Activated naive CD4-positive, alpha-beta T cell treated with anti-CD3 and anti-CD28 coated beads, Interleukin-2, amount 50 U/mL, for 16 hours (primary cell): ENCODE results near the gene EFR3B.
A peak's percentile ranks its signal among the peaks of the same experiment; 100 is the strongest.
"Not testable (repeated sequence)": the region's sequence is repeated elsewhere in the genome, so short reads cannot be mapped to it uniquely, and the experiment has no call there.

Experiments
- DNase-seq: peaks from one replicate; pipeline ENCODE4 v3.0.0-alpha.2; 2020

The EFR3B gene

GRCh38 chr2:25159949-25160348, 118.1 kb downstream of the EFR3B start:
- no peak for DNase-seq

- no peak for DNase-seq
Observed at GRCh38 chr2:25160376-25160775, 118.5 kb downstream of the EFR3B start.

DNA sequence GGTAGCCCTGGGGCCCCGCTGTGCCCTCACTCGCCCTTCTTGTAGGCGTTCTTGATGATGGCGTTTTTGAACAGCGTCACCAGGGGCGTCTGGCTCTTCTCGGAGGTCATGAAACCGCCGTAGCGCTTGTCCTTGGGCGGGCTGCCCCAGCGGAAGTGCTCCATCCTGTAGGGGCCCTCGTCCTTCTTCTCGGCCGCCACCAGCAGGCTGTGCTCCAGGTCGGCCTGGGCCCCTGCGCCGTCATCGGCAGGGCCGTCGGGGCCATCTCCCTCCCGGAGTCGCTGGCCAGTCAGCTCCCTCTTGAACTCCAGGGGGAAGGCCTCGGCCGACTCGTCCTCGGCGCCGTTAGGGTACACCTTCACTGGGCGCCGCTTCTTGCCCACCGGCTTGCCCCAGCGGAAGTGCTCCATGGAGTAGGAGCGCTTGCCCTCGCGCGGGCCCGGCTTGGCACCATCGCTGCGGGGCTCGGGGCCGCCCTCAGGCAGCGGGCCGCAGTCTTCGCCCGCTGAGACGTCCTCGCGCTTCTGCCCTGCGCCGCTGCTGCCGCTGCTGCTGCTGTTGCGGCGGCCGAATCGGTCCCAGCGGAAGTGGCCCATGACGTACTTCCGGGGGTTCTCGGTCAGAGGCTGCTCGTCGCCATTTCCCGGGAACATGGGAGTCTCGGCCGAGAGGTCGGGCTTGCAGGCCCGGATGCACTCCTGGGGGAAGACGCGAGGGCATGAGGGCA, 119.3 kb downstream of the EFR3B start:
- DNase-seq, result peak; percentile 76

DNA sequence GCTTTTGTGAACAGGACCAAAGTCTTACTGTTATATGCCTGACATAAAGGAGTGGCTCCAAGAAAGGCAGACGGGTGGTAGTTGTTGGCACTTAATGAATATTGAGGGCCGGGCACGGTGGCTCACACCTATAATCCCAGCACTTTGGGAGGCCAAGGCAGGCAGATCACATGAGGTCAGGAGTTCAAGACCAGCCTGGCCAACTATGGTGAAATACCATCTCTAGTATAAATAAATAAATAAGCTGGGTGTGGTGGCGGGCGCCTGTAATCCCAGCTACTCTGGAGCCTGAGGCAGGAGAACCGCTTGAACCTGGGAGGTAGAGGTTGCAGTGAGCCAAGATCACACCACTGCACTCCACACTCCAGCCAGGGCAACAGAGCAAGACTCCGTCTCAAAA, 120.2 kb downstream of the EFR3B start:
- not testable (repeated sequence) for DNase-seq

DNA sequence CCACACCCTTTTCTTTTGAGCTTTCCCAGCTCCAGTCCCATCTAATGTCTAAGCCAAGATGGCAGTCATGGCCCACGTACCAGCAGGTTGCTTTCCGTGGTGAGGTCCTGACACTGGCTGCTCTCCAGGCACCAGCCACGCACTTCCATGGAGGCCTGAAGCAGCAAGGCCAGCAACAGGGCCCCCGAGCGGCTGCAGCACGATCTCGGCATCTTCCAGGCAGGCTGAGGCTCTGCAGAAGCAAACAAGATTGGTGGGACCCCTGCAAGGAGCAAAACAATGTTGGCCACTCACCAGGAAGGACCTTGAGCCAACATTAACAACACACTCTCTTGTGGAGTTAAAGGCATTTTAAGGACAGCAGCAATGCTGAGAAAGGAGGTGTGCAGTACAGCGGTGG, 122.7 kb downstream of the EFR3B start:
- DNase-seq, result no peak

DNA sequence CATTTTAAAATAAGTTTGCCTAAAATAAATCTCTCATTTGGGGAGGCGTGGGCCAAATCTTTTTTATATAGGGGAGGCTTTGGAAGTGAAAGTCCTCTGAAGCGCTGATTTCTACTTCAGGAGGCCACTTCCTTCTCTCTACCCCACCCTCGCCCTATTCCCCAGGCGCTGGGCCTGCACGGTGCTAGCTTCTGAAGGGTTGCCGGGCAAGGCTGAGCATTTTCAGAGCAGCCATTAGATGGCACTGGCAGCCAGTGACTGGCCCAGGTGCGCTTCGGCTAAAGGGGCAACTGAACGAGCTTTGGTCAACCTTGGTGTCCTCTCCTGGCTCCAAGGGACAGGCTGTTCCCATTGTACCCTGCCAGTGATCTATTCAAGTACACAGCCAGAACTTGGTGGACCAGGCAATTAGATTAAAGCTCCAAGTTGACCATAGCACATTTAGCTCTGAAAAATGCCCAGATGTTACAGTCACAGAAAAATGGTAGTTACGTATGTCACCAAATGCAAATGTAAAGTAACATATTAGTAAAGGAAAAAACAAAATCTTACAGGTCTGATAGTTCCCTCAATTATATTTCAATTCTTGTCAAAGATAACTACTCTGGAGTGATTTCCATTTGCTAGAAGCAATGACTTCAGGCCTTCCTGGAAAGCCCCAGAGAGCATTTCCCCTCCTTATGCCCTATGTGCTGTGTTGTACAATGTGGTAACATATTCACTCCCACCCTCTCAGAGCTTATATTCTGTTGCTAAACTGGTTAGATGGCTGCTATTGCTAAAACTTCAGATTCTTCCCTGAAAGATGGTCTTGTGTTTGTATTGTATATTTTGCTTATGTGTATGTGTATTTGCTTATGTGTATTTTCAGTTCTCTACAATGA, 124.4 kb downstream of the EFR3B start:
- DNase-seq, result peak; percentile 30

DNA sequence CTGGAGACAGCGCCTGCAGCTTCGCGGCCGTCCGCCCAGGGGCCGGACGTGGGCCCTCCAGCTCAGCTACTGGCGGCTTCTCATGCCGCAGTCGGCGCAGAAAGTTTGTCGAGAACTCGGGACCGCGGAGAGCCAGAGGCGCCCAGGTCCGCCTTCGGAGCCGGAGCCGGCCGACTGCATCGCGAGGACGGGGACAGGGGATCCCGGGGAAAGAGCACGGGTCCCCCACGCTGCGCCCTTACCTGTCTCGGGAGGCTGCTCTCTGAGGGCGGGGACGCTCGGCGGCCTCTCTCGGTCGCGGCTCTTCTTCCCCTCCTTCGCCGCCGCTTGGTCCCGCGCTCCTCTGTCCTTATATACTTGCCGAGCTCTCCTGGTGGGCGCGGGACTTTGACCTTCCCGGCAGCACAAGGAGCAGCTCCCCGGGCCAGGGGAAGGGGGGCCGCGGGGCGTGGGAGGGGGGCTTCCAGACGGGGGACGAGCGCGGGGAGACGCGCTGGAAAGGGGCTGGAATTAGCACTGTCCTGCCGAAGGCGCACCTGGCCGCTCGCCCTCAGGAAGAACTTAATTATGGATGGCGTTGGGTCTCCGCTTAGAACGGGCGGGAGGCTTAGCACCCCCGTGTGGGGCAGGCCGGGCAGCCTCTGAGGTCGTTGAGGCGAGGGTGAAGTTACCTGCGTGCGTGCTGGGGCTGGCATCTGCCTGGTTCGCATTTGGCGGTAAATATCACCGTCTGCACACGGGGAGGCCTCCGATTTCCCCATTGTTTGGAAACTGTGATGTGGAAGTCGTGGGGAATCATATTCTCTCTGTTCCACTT, 126.6 kb downstream of the EFR3B start, which contains the start of gene POMC:
Gene POMC, minus strand, starts transcription at position 325 of the 817 bp plus-strand sequence. CDS start 3,808 bp downstream, outside the sequence.
- DNase-seq, result peak; percentile 38

GRCh38 chr2:25169073-25169470, 127.2 kb downstream of the EFR3B start:
- DNase-seq, result no peak

- no peak for DNase-seq
Observed at GRCh38 chr2:25170888-25171287, 129.0 kb downstream of the EFR3B start.

- DNase-seq, result no peak
Observed at GRCh38 chr2:25173719-25174118, 131.8 kb downstream of the EFR3B start.

- DNase-seq, result no peak
Observed at GRCh38 chr2:25174192-25174861, 132.5 kb downstream of the EFR3B start.

GRCh38 chr2:25176138-25176537, 134.3 kb downstream of the EFR3B start:
- no peak for DNase-seq

- DNase-seq, result no peak
Observed at GRCh38 chr2:25176541-25177181, 134.8 kb downstream of the EFR3B start.

DNA sequence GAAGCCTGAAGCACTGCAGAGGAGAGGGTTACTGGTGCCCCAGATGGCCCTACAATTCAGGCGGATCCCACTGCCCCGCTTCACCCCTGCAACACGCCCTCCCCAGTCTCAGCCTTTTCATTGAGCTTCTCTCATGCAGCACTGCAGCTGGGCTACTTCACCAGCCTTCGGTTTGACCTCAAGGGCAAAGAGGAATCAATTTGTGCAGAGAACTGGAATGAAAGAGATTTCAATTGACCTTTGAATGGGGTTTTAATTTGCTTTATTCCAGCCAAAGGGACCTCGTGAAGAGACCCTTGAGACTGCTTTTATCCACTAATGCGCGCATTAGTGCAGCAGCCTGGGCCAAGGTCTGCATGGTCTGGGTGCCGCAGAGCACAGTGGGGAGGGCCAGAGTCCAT, 135.3 kb downstream of the EFR3B start:
- DNase-seq, result no peak

DNA sequence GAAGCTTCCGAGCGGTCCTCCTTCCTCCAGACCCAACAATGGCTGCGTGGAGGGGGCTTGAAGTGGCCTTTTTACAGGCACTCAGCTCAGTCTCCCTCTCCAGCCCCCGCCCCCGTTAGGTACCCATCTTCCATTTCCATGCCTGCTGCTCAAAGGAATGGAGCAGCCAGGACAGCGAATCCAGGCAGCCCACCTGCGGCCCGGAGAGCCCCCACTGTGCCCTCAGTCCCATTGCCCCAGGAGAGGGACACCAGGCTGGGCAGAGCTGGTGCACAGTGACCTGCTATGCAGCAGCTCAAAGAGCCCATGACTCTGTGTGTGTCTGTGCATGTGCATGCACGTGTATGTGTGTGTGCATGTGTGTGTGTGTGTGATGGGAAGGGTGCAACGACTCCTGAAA, 137.1 kb downstream of the EFR3B start:
- no peak for DNase-seq

DNA sequence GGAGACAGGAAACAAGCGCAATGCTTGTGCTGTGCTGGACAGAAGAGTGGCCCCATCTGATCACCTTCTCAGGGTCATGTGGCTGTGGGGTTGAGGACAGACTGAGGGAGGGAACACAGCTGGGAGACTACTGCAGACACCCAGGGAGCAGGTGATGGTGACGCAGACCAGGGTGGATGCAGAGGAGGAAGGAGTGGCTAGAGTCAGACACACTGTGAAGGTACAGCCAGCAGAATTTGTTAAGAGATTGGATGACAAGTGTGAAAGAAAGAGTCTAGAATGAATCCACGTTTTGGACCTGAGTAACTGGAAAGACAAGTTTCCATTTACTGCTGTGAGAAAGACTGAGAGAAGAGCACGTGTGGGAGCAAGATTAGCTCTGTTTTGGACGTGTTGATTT, 142.4 kb downstream of the EFR3B start:
- no peak for DNase-seq

DNA sequence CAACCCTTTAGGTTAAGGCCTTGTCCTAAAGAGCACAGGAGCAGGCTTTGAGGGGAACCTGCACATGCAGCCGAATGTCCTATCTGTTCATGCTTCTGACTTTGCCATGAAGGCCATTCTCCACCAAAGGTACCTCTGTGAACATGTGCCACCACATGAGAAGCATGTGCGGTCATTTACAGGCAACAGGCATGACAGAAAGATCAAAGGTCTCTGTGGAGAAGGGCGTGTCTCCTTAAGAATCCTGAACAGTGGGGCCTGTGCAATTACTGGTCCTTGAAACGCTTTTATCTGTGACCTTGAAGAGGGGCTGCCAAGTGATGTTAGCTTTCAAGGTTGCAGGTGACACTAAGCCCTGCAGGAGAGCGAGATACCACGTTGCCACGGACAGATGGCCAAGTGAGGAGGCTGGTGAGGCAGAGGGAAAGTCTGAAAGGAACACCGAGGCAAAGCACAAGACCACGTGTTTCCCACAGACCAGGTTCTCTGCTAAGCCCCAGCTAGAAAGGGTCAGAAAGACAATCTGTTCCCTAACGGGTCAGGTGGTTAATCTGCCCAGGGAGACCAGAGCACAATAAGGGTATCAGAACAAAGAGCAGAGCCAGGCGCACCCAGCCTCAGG, 146.0 kb downstream of the EFR3B start:
- DNase-seq, result no peak

DNA sequence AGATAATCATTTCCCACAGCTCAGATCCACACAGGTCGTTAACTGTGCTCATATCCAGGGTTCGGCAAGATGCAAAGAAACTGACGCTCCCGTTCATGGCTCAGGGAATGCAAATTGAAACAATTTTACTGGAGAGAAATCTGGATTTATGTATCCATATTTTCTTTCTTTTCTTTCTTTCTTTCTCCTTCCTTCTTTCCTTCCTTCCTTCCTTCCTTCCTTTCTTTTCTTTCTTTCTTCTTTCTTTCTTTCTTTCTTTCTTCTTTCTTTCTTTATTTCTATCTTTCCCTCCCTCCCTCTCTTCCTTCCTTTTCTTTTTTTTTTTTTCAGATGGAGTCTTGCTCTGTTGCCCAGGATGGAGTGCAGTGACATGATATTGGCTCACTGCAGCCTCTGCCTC, 146.5 kb downstream of the EFR3B start:
- no peak for DNase-seq

DNA sequence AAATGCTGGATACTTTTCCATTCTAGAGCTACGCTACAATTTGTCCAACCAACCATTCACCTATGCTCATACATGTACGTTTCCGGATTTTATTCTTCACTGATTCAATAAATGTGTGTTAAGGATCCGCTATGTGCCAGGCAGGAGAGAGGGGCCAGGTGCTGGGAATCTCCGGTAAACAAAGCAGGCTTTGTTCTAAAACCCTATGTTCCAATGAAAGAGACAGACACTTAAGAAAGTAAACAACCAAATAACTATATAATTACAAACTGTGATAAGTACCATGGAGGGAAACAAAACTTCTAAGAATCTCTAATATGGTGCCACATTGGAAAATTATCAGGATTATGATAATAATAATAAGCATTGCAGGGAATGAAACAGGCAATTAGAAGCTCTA, 148.7 kb downstream of the EFR3B start:
- no peak for DNase-seq

GRCh38 chr2:25194576-25195122, 152.8 kb downstream of the EFR3B start:
- no peak for DNase-seq
